ENCODE data around the gene AHNAK2.

AHNAK2 gene

DNA sequence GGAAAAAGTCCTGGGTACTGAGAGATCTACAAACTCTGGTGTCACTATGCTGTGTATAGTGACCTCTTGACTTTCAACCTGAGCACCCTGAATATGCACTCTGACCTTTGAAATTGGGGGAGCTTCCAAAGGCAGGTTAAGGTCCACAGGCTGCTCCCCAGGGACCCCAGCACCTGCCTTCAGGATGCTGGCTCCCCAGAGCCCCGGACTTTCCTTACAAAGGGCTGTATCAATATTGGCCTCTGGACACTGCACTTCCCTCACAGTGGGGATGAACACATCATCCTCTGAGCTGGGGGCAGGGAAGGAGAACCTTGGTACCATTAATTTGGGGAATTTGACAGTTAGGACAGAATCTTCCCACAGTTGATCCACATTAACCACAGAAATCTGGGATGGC, 39.2 kb downstream of the AHNAK2 start:
- no peak for TF ChIP-seq CTCF (IDR thresholded peaks at IDR 0.05; ENCODE audit: borderline replicate concordance, control extremely low read depth, extremely low read depth, insufficient read depth, missing control alignments)
- DNase-seq (ENCODE audit: low spot score), result no peak
- in situ Hi-C loops (cut with MboI; ENCODE audit: low sequenced_read_pairs, unreplicated experiment), result no loop called here

DNA sequence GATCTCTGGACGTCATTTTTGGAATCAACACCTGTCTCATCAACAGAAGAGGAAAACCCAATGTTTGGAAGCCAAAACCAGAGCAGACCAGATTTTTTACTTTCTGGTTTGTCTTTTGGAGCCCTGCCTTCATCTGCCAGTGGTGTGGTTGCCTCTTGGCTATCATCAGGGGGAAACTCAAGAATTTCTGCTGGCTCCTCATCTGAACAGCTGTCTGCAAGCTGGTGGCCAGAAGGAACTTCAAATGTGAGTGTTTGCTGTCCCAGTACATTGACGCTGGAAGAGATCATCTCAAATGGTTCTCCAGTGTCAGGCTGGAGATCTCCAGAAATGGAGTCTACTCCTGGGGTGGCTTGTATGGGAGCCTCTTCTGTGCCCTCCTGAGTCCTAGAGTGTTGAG, 39.7 kb downstream of the AHNAK2 start:
- no peak for TF ChIP-seq CTCF (IDR thresholded peaks at IDR 0.05; ENCODE audit: borderline replicate concordance, control extremely low read depth, extremely low read depth, insufficient read depth, missing control alignments)
- in situ Hi-C loops (cut with MboI; ENCODE audit: low sequenced_read_pairs, unreplicated experiment), result no loop called here
- no peak for DNase-seq (ENCODE audit: low spot score)

GRCh38 chr14:104937694-104938365, 40.3 kb downstream of the AHNAK2 start:
- TF ChIP-seq CTCF (IDR thresholded peaks at IDR 0.05; ENCODE audit: borderline replicate concordance, control extremely low read depth, extremely low read depth, insufficient read depth, missing control alignments), result no peak
- peak; percentile 6 for DNase-seq (ENCODE audit: low spot score)
- in situ Hi-C loops (cut with MboI; ENCODE audit: low sequenced_read_pairs, unreplicated experiment), result no loop called here

- peak; percentile 21 for DNase-seq (ENCODE audit: low spot score)
- in situ Hi-C loops (cut with MboI; ENCODE audit: low sequenced_read_pairs, unreplicated experiment), result no loop called here
- TF ChIP-seq CTCF (IDR thresholded peaks at IDR 0.05; ENCODE audit: borderline replicate concordance, control extremely low read depth, extremely low read depth, insufficient read depth, missing control alignments), result no peak
These were observed 41.0 kb downstream of the AHNAK2 start for GRCh38 chr14:104937161-104937560.

GRCh38 chr14:104936361-104937155, 41.6 kb downstream of the AHNAK2 start:
- no peak for TF ChIP-seq CTCF (IDR thresholded peaks at IDR 0.05; ENCODE audit: borderline replicate concordance, control extremely low read depth, extremely low read depth, insufficient read depth, missing control alignments)
- DNase-seq (ENCODE audit: low spot score), result peak; percentile 24
- in situ Hi-C loops (cut with MboI; ENCODE audit: low sequenced_read_pairs, unreplicated experiment), result no loop called here

DNA sequence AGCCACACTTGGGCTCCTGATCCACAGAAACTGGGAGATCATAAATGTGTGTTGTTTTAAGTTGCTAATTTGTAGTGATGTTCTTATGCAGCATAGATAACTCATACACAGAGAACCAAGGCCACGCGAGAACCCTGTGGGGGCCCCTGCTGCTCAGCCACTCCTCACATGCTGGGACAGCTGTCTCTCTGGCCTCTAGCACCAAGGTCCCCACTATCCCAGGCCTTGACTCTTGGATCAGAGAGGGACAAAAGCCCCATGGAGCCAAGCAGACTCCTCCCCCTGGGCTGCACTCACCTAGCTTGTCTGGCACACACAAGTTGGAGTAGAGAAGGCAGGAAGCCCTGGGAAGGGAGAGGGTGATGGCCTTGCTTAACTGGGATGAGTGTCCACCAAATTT, 42.2 kb downstream of the AHNAK2 start:
- TF ChIP-seq CTCF (IDR thresholded peaks at IDR 0.05; ENCODE audit: borderline replicate concordance, control extremely low read depth, extremely low read depth, insufficient read depth, missing control alignments), result no peak
- in situ Hi-C loops (cut with MboI; ENCODE audit: low sequenced_read_pairs, unreplicated experiment), result no loop called here
- DNase-seq (ENCODE audit: low spot score), result peak; percentile 17

All from GM13976 (cell line).